CD4-positive, alpha-beta T cell (primary cell): ENCODE measurements around the gene BABAM2. TPM values are rescaled to one million over a fixed set of nuclear protein-coding genes. Genes with fewer than 3 reads are reported as not detected.

Experiments
- ATAC-seq: fragments of 200-7000 bp; cut with Tn5 transposase; one replicate; pipeline ENCODE4 v1.10.0; 2022; ENCODE audit warnings: mild to moderate bottlenecking; ENCODE audit not compliant: poor library complexity
- CTCF ChIA-PET: fragments of 350-600 bp; sonication (Branson Sonifier 250); formaldehyde crosslinking; loops from one replicate; lab custom pipeline; 2021; ENCODE audit warnings: antibody characterized with exemption, inconsistent platforms; lab: Charles Lee
- POLR2A ChIA-PET: fragments of 350-600 bp; sonication (Branson Sonifier 250); formaldehyde crosslinking; loops from one replicate; lab custom pipeline; 2021; ENCODE audit warnings: antibody characterized with exemption, inconsistent platforms; lab: Charles Lee
- DNase-seq, 14 experiments: peaks; one replicate each; pipeline ENCODE4 v3.0.0-alpha.2; 2013 to 2020; ENCODE audit warnings: mixed read lengths in 2 of 14
- H3K27ac ChIP-seq, 2 donors: one replicate each; pipeline versions ENCODE4 v1.5.1 to v1.7.0; 2013; ENCODE audit warnings: low read length in 2 of 2, low read depth in 1 of 2, mild to moderate bottlenecking in 1 of 2
- H3K27me3 ChIP-seq, 2 experiments: 1 replicate in 1 of 2; 2 replicates in 1 of 2; pipeline versions ENCODE4 v1.6.1 to v1.7.0; 2013; ENCODE audit warnings: low read length in 2 of 2, control low read depth in 1 of 2, mild to moderate bottlenecking in 1 of 2, moderate library complexity in 1 of 2; ENCODE audit not compliant: insufficient read depth in 2 of 2, control insufficient read depth in 1 of 2
- H3K36me3 ChIP-seq: one replicate; pipeline ENCODE4 v1.6.1; 2013; ENCODE audit warnings: low read length, control low read depth; ENCODE audit not compliant: insufficient read depth
- H3K4me1 ChIP-seq: one replicate; pipeline ENCODE4 v1.6.1; 2013; ENCODE audit warnings: low read length, control low read depth; ENCODE audit not compliant: insufficient read depth
- H3K4me3 ChIP-seq: one replicate; pipeline ENCODE4 v1.5.1; 2013; ENCODE audit warnings: mild to moderate bottlenecking, low read length, moderate library complexity
- H3K9me3 ChIP-seq, 2 experiments: 1 replicate in 1 of 2; 2 replicates in 1 of 2; pipeline versions ENCODE4 v1.6.1 to v1.7.0; 2013; ENCODE audit warnings: low read length in 2 of 2, mild to moderate bottlenecking in 2 of 2, control low read depth in 1 of 2, moderate library complexity in 1 of 2; ENCODE audit not compliant: control insufficient read depth in 1 of 2, insufficient read depth in 1 of 2
- H3K27ac Mint-ChIP-seq: one replicate; pipeline ENCODE4 v1.8.0; 2020; ENCODE audit warnings: mixed read lengths
- H3K27me3 Mint-ChIP-seq: one replicate; pipeline ENCODE4 v1.8.0; 2021; ENCODE audit warnings: mixed read lengths
- H3K36me3 Mint-ChIP-seq: one replicate; pipeline ENCODE4 v1.8.0; 2021; ENCODE audit warnings: low read depth, mixed read lengths
- H3K4me1 Mint-ChIP-seq: one replicate; pipeline ENCODE4 v1.8.0; 2021; ENCODE audit warnings: low read depth, mixed read lengths
- H3K4me3 Mint-ChIP-seq: one replicate; pipeline ENCODE4 v1.8.0; 2020; ENCODE audit warnings: mild to moderate bottlenecking, mixed read lengths
- H3K9me3 Mint-ChIP-seq: one replicate; pipeline ENCODE4 v1.8.0; 2020; ENCODE audit warnings: mixed read lengths
- CTCF ChIP-seq: fragments of 200-600 bp; IDR thresholded peaks from one replicate; pipeline ENCODE4 v1.8.0; 2022; ENCODE audit warnings: antibody characterized with exemption, mild to moderate bottlenecking
- intact Hi-C, 2 experiments: fragments of 100-400 bp; cut with DNase I in 1 of 2; cut with micrococcal nuclease in 1 of 2; formaldehyde crosslinking; loops; one replicate each; pipeline versions ENCODE4 v1.15.1 to v1.9.0; 2023 to 2025; cut with DNase I, micrococcal nuclease
- total RNA-seq, 174 experiments: library from RNA in 2 of 174; stranded (reverse) in 2 of 174; gene quantifications; one replicate each; pipeline ENCODE4 v1.2.3 and lab custom pipeline; 2021 to 2026

The BABAM2 gene
- total RNA-seq, 2 experiments from 2014 or later, result 29.2 to 32.8 TPM

DNA sequence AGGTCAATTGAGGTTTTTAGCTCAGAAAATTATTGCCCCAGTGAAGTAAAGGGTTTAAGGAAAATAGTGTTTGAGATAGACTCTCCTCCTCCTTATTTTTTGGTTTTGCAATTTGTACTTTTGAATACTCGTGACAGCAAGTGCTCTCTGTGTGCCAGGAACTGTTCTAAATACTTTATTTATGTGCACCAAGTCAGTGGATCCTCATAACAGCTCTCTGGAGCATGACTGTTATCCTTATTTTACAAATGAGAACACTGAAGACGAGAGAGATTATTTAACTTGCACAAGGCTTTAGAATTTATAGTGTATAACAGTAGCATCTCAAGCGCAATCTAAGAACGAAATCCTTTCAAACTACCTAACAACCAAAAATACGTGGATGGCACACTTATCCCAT is 24.7 kb downstream of the BABAM2 start:
- no peak for TF ChIP-seq CTCF
- H3K36me3 ChIP-seq, result no peaks in the 10 kb centered on the region
- peaks cover 0 to 4% of the 10 kb centered on the region in 2 experiments for H3K9me3 ChIP-seq
- H3K4me3 ChIP-seq, result no peak overlapping the region
- Mint-ChIP-seq H3K9me3 (no peaks in the 10 kb centered on the region), H3K4me1 (peaks cover 33% of the 10 kb centered on the region), H3K36me3 (peaks cover 38% of the 10 kb centered on the region), H3K27ac (no peak overlapping the region), H3K4me3 (no peak overlapping the region), H3K27me3 (no peaks in the 10 kb centered on the region)
- intact Hi-C loops, result no loop called here
- ChIA-PET CTCF (interaction anchor here (1.2 kb wide), 1 partner anchor 11 kb away, joined by 3 read pairs; no protein-coding TSS in a partner anchor), POLR2A (no interaction called here)
- no peak for DNase-seq
- ATAC-seq, result no peak
- no peaks in the 10 kb centered on the region for H3K4me1 ChIP-seq
- H3K27me3 ChIP-seq, result no peaks in the 10 kb centered on the region
- H3K27ac ChIP-seq, result no peak overlapping the region

DNA sequence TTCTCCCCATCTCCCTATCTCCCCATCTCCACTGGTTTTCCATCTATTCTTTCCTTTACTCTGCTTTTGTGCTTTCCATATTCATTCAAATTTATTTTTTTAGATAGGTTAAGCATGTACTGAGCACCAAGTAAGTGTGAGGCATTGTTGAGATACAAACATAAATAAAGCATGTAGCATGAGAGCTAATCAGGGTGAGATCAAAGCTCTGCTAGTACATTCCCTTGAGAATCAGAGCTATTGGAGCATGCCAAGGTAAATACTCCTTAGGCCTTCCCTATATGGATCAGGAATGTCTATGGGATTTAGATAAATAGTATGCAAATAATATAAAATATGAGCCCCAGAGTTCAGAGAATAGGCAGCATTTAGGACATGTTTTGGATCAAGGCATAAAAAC is 25.3 kb downstream of the BABAM2 start:
- H3K27ac ChIP-seq, result no peak overlapping the region
- ATAC-seq (no peak), DNase-seq (no peak)
- no peaks in the 10 kb centered on the region for H3K4me1 ChIP-seq
- Mint-ChIP-seq H3K27ac (no peak overlapping the region), H3K4me3 (no peak overlapping the region), H3K36me3 (peaks cover 39% of the 10 kb centered on the region), H3K9me3 (no peaks in the 10 kb centered on the region), H3K27me3 (no peaks in the 10 kb centered on the region), H3K4me1 (peaks cover 38% of the 10 kb centered on the region)
- no peak for TF ChIP-seq CTCF
- POLR2A ChIA-PET, result no interaction called here
- no peaks in the 10 kb centered on the region for H3K36me3 ChIP-seq
- H3K9me3 ChIP-seq, result peaks cover 0 to 4% of the 10 kb centered on the region in 2 experiments
- H3K27me3 ChIP-seq, result no peaks in the 10 kb centered on the region
- CTCF ChIA-PET, result interaction anchor here (1.2 kb wide), 1 partner anchor 11 kb away, joined by 3 read pairs; no protein-coding TSS in a partner anchor
- intact Hi-C loops, result no loop called here
- H3K4me3 ChIP-seq, result no peak overlapping the region

- Mint-ChIP-seq H3K27ac (no peak overlapping the region), H3K4me1 (peaks cover 35% of the 10 kb centered on the region), H3K4me3 (no peak overlapping the region), H3K27me3 (no peaks in the 10 kb centered on the region), H3K36me3 (peaks cover 34% of the 10 kb centered on the region), H3K9me3 (no peaks in the 10 kb centered on the region)
- no peaks in the 10 kb centered on the region for H3K27me3 ChIP-seq
- no peak overlapping the region for H3K4me3 ChIP-seq
- DNase-seq, result no peak
- no peak overlapping the region for H3K27ac ChIP-seq
- CTCF ChIA-PET, result no interaction called here
- TF ChIP-seq CTCF, result no peak
- POLR2A ChIA-PET, result no interaction called here
- intact Hi-C loops, result no loop called here
- ATAC-seq, result no peak
- no peaks in the 10 kb centered on the region for H3K36me3 ChIP-seq
- H3K9me3 ChIP-seq, result peaks cover 0 to 4% of the 10 kb centered on the region in 2 experiments
- no peaks in the 10 kb centered on the region for H3K4me1 ChIP-seq
Measured at GRCh38 chr2:27916293-27916995, 25.9 kb downstream of the BABAM2 start.
